Measurements from ENCODE around the gene MGMT.

Gene MGMT

DNA sequence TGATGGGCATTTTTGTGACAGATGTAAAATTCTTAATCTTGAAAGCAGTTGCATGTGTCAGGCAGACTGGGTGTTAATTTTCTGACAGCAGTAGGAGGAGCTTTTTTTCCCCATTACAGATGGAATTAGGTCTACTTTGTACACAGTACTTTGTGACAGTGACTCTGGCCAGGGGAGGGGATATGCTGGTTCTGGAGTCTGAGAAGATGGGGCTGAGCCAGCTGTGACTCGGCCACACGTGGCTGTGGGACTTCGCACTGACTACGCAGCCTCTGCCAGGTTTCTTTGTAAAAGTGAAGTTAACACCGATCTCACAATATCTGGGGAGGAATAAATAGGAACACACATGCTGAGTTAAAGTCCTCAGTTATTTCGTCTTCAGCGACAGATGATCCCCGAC lies 95.4 kb downstream of the MGMT start:
- Histone ChIP-seq H4K20me1 (ENCODE audit: insufficient read depth, low read length) (no peaks in the 10 kb centered on the region), H3K9me2 (replicated peaks; ENCODE audit: insufficient read depth, low read length) (no peaks in the 10 kb centered on the region), H3K4me3 (ENCODE audit: low read length) (no peak overlapping the region), H3K27me3 (replicated peaks; ENCODE audit: insufficient read depth, low read length) (no peaks in the 10 kb centered on the region), H3K9me3 (replicated peaks; ENCODE audit: insufficient read depth, low read length) (no peaks in the 10 kb centered on the region), H3K4me1 (ENCODE audit: low read length) (no peaks in the 10 kb centered on the region), H3K4me2 (ENCODE audit: low read depth, low read length) (no peak overlapping the region), H3K79me2 (ENCODE audit: low read length) (no peaks in the 10 kb centered on the region), H3F3A (ENCODE audit: insufficient read depth, low read length) (no peaks in the 10 kb centered on the region), H3K36me3 (replicated peaks; ENCODE audit: insufficient read depth, low read length) (no peaks in the 10 kb centered on the region), H3K27ac (ENCODE audit: low read length) (no peak overlapping the region), H2AFZ (ENCODE audit: low read length) (no peak overlapping the region), H3K9ac (ENCODE audit: low read length) (no peak overlapping the region)
- TF ChIP-seq, protein P1, sequence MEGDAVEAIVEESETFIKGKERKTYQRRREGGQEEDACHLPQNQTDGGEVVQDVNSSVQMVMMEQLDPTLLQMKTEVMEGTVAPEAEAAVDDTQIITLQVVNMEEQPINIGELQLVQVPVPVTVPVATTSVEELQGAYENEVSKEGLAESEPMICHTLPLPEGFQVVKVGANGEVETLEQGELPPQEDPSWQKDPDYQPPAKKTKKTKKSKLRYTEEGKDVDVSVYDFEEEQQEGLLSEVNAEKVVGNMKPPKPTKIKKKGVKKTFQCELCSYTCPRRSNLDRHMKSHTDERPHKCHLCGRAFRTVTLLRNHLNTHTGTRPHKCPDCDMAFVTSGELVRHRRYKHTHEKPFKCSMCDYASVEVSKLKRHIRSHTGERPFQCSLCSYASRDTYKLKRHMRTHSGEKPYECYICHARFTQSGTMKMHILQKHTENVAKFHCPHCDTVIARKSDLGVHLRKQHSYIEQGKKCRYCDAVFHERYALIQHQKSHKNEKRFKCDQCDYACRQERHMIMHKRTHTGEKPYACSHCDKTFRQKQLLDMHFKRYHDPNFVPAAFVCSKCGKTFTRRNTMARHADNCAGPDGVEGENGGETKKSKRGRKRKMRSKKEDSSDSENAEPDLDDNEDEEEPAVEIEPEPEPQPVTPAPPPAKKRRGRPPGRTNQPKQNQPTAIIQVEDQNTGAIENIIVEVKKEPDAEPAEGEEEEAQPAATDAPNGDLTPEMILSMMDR (IDR thresholded peaks at IDR 0.05; ENCODE audit: low read length) = no peak
- no peak for TF ChIP-seq EZH2phosphoT487 (IDR thresholded peaks at IDR 0.05; ENCODE audit: low read length)
- TF ChIP-seq EZH2 (optimal IDR thresholded peaks at IDR 0.05; ENCODE audit: low read depth, low read length) = no peak
- no peak for DNase-seq

DNA sequence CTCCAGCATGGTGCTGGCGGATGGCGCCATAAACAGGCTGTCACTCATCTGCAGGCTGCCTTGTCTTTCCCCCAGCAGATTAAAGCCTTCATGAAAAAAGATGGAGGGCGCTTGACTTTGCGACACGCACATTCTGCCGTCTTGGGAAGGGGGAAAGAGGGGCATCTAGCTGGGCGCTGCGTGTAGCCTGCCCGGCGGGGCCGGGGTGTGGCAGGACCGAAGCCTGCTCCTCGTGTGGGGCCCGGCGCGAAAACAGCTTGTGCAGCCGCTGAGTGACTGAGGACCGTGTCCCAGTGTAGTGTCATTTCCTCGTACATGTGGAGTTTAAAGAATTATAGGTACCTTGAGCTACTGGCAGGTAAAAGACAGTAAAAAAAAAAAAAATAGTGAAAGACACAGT lies 97.9 kb downstream of the MGMT start:
- Histone ChIP-seq H3K9ac (ENCODE audit: low read length) (no peak overlapping the region), H3K4me2 (ENCODE audit: low read depth, low read length) (no peak overlapping the region), H3F3A (ENCODE audit: insufficient read depth, low read length) (no peaks in the 10 kb centered on the region), H4K20me1 (ENCODE audit: insufficient read depth, low read length) (no peaks in the 10 kb centered on the region), H3K36me3 (replicated peaks; ENCODE audit: insufficient read depth, low read length) (no peaks in the 10 kb centered on the region), H2AFZ (ENCODE audit: low read length) (no peak overlapping the region), H3K9me2 (replicated peaks; ENCODE audit: insufficient read depth, low read length) (no peaks in the 10 kb centered on the region), H3K27ac (ENCODE audit: low read length) (no peak overlapping the region), H3K27me3 (replicated peaks; ENCODE audit: insufficient read depth, low read length) (no peaks in the 10 kb centered on the region), H3K4me3 (ENCODE audit: low read length) (no peak overlapping the region), H3K4me1 (ENCODE audit: low read length) (no peaks in the 10 kb centered on the region), H3K79me2 (ENCODE audit: low read length) (no peaks in the 10 kb centered on the region), H3K9me3 (replicated peaks; ENCODE audit: insufficient read depth, low read length) (no peaks in the 10 kb centered on the region)
- TF ChIP-seq, protein P1 (IDR thresholded peaks at IDR 0.05; ENCODE audit: low read length) = no peak
- no peak for TF ChIP-seq EZH2phosphoT487 (IDR thresholded peaks at IDR 0.05; ENCODE audit: low read length)
- no peak for TF ChIP-seq EZH2 (optimal IDR thresholded peaks at IDR 0.05; ENCODE audit: low read depth, low read length)
- DNase-seq = no peak

DNA sequence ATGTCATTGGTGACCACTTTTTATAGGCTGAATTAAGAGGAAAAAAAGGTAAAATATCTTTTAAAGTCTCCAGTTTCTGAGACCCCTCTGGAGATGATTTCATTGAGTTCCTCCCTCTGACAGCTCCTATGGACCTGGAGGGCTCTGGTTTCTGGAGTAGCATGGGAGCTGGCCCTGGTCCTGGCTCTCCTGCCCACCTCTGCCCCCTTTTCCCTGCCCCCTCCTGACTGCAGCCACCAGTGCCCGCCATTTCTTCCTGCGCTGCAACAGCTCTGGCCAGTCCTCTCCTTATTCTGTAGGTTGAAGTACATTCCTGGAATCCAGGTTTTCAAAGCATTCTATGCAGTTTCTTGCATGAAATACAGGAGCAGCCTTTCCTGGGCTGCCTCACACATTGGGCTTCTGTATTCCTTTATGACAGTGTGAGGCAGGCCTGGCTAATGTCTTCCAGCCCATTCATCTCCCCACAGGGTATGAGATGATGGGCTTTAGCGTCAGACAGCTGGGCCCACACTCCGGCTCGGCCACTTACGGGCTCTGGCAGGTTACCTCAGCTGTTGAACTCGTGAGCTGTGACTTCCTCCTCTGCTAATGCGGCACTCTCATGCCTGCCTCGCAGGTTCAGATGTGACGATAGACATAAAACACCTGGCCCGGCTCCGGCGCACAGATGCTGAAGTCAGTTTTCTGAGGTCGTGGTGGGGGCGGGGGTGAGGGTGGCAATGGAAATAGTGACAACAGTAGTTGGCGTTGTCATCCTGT lies 101.7 kb downstream of the MGMT start:
- Histone ChIP-seq H3K27me3 (replicated peaks; ENCODE audit: insufficient read depth, low read length) (no peaks in the 10 kb centered on the region), H3K9ac (ENCODE audit: low read length) (no peak overlapping the region), H3K79me2 (ENCODE audit: low read length) (no peaks in the 10 kb centered on the region), H4K20me1 (ENCODE audit: insufficient read depth, low read length) (no peaks in the 10 kb centered on the region), H3K4me1 (ENCODE audit: low read length) (no peaks in the 10 kb centered on the region), H3K4me2 (ENCODE audit: low read depth, low read length) (no peak overlapping the region), H3F3A (ENCODE audit: insufficient read depth, low read length) (no peaks in the 10 kb centered on the region), H2AFZ (ENCODE audit: low read length) (no peak overlapping the region), H3K27ac (ENCODE audit: low read length) (no peak overlapping the region), H3K9me3 (replicated peaks; ENCODE audit: insufficient read depth, low read length) (no peaks in the 10 kb centered on the region), H3K4me3 (ENCODE audit: low read length) (no peak overlapping the region), H3K9me2 (replicated peaks; ENCODE audit: insufficient read depth, low read length) (no peaks in the 10 kb centered on the region), H3K36me3 (replicated peaks; ENCODE audit: insufficient read depth, low read length) (no peaks in the 10 kb centered on the region)
- no peak for DNase-seq
- TF ChIP-seq, protein P1 (IDR thresholded peaks at IDR 0.05; ENCODE audit: low read length) = no peak
- TF ChIP-seq EZH2 (optimal IDR thresholded peaks at IDR 0.05; ENCODE audit: low read depth, low read length) = no peak
- TF ChIP-seq EZH2phosphoT487 (IDR thresholded peaks at IDR 0.05; ENCODE audit: low read length) = no peak
